HG02588 (cell line): ENCODE measurements around the gene B3GALNT2.
"Not testable (repeated sequence)": the region's sequence is repeated elsewhere in the genome, so short reads cannot be mapped to it uniquely, and the experiment has no call there.

Experiments
- ATAC-seq: cut with Tn5 transposase; IDR thresholded peaks from one replicate; pipeline ENCODE4 v1.9.1; 2021; ENCODE audit warnings: mild to moderate bottlenecking, moderate library complexity; ENCODE audit not compliant: unreplicated experiment

The B3GALNT2 gene

GRCh38 chr1:235504494-235505222 lies 406 bp upstream of the B3GALNT2 start:
- ATAC-seq = peak; percentile 78

GRCh38 chr1:235503403-235504121 lies 690 bp downstream of the B3GALNT2 start:
- peak; percentile 13 for ATAC-seq

- ATAC-seq = no peak
Observed at GRCh38 chr1:235502601-235503402, 1.4 kb downstream of the B3GALNT2 start.

DNA sequence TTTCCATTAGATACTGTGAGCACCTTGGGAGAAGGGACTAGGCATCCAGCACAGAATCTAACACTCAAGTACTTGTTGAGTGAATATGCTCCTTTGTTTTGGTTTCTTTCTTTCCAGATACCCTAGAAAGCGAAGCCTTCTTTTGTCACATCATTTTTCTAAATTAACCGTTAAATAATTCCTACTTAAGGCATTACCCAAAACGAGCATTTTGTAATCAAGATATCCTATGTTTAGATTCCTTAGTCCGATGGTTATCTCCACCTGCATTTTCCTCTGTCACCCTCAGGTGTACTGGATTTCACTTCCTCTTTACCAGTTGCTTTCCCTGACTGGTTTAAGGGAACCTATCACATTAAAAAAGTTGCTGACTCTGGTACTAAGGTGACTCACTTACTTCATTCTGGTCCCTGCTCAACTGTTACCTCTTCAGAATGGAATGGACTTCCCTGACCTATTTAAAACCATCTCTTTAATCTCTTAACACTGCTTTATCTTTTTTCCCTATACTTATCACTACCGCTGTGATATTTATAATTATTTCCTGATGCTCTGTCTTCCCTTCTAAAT lies 3.2 kb downstream of the B3GALNT2 start:
- ATAC-seq = no peak

GRCh38 chr1:235495551-235495950 lies 8.7 kb downstream of the B3GALNT2 start:
- ATAC-seq = no peak

- ATAC-seq = no peak
Observed at GRCh38 chr1:235495030-235495429, 9.2 kb downstream of the B3GALNT2 start.

DNA sequence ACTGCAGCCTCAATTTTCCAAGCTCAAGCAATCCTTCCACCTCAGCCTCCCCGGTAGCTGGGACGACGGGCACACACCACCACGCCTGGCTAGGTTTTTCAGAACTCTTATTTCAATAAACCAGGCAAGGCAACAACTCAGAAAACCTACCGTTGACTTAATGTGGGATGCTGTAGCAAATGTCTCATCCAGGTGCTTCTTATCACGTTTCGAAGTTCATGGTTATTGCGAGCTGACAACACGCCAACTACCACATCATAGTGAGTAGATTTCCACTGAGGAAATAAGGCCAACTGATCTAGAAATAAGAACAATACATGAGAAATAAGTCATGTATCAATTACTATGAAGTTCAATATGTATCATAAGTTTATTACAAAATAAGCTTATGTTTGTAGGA lies 9.7 kb downstream of the B3GALNT2 start:
- ATAC-seq = no peak

DNA sequence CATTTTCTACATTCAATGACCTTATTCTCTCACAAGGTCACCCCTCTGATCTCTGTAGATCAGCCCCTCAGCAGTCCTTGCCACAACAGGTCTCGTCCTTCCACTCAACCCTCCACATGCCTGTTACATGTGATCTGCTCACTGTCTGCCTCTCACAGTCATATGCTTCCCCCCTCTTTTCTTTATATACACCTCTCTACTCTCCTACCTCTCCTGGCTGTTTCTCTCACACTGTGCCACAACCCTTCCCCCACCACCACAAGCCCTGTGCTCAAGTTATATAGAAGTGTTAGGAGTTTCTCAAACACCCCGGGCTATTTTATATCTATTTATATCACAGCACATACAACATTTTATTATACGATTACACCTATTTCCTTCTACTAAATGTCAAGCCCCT lies 12.6 kb downstream of the B3GALNT2 start:
- no peak for ATAC-seq

GRCh38 chr1:235486321-235486720 lies 17.9 kb downstream of the B3GALNT2 start:
- no peak for ATAC-seq

DNA sequence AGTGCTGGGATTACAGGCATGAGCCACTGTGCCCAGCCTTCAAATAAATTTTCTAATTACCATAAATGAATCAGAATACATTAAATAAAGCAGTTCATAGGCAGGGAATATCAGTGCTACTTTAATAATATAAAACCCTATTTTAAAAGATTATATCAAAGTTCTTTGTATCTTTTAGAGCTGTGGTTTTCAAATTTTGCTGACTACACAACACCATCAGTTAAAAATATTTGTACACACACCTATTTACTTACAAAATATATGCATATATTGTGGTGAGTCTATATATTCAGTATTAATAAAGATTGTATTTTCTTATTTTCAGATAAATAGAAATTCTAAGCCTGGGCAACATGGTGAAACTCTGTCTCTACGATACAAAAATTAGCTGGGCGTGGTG lies 18.7 kb downstream of the B3GALNT2 start:
- ATAC-seq = no peak

GRCh38 chr1:235483090-235483489 lies 21.2 kb downstream of the B3GALNT2 start:
- no peak for ATAC-seq

DNA sequence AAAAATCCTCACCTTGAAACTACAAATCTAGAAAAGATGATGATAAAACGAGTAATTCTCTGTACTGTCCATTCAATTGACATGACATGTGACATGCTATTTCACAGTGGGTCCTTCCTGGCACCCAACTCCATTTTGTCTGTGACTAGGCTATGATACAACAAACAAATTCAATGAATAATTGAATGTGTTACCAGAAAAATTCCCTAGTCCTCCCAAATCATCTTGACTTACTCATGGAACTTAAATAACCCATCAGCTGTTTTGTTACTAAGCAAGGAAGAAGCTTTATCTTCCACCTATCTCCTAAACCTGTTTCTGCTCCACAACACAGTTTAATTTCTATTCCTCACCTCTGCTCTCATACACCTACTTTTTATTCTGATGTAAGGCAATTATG lies 30.4 kb downstream of the B3GALNT2 start:
- ATAC-seq = no peak

GRCh38 chr1:235470741-235471439 lies 33.4 kb downstream of the B3GALNT2 start:
- ATAC-seq = no peak

DNA sequence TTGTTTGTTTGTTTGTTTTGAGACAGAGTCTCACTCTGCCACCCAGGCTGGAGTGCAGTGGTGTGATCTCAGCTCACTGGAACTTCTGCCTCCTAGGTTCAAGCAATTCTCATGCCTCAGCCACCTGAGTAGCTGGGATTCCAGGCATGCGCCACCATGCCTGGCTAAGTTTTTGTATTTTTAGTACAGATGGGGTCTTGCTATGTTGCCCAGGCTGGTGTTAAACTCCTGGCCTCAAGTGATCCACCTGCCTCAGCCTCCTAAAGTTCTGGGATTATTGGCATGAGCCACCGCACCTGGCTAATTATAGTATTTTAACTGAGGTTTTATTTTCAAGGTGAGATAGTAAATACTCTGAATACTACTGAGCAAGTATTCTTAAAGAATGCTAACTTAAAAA lies 34.4 kb downstream of the B3GALNT2 start:
- not testable (repeated sequence) for ATAC-seq

- no peak for ATAC-seq
Observed at GRCh38 chr1:235468970-235469369, 35.3 kb downstream of the B3GALNT2 start.

GRCh38 chr1:235468004-235468403 lies 36.2 kb downstream of the B3GALNT2 start:
- no peak for ATAC-seq

- no peak for ATAC-seq
Observed at GRCh38 chr1:235465066-235465465, 39.2 kb downstream of the B3GALNT2 start.

- not testable (repeated sequence) for ATAC-seq
Observed at GRCh38 chr1:235462832-235463231, 41.4 kb downstream of the B3GALNT2 start.

DNA sequence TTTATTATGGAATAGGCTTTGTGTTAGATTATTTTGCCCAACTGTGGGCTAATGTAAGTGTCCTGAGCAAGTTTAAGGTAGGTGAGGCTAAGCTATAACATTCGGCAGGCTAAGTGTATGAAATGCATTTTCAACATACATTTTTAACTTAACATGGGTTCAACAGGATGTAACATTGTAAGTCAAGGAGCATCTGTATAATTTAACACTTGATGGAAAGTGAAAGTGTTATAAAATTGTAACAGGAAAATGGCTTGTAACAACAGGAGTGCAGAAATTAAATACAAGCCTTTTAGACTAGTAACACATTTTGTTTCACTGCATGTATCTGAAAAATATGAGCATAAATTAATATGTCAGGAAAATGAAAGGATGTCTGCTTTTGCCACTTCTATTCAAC lies 42.3 kb downstream of the B3GALNT2 start:
- no peak for ATAC-seq

- no peak for ATAC-seq
Observed at GRCh38 chr1:235460770-235461169, 43.5 kb downstream of the B3GALNT2 start.

DNA sequence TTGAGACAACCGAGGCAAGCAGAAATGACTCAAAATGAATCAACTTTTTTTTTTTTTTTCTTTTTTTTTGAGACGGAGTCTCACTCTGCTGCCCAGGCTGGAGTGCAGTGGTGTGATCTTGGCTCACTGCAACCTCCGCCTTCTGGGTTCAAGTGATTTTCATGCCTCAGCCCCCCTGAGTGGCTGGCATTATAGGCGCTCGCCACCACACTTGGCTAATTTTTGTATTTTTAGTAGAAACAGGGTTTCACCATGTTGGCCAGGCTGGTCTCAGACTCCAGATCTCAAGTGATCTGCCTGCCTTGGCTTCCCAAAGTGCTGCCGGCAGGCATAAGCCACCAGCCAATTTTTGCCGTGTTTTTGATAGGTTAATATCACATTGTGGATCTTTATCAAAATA lies 46.4 kb downstream of the B3GALNT2 start:
- ATAC-seq = not testable (repeated sequence)
